Stimulated activated CD8-positive, alpha-beta memory T cell treated with anti-CD3 and anti-CD28 coated beads, Interleukin-7, amount 100 ng/mL, for 48 hours (primary cell): ENCODE results near the gene FRAS1.
"Not testable (repeated sequence)": the region's sequence is repeated elsewhere in the genome, so short reads cannot be mapped to it uniquely, and the experiment has no call there.

Experiments used
- DNase-seq, 2 donors: peaks; one replicate each; pipeline ENCODE4 v3.0.0-alpha.2; 2020; ENCODE audit warnings: low read depth in 1 of 2; ENCODE audit errors: extremely low read depth in 1 of 2

FRAS1 gene

DNA sequence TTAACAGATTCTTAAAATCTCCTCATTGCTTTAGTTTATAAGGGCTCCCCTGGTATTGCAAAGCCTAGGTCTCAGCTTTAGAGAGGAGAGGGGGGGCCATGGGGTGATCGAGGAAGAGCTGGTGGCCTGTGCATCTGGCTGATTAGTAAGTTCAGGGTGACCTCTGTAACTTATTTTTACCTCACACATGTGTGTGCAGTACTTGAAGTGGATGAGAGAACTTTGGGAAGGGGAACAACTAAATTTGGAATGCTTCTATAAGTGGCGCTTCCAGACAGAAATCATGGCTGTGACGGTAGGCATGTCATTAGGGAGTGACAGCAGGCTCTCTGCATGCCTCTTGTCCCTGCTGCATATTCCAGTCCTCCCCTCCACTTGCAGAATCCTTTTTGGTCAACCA, 41.9 kb downstream of the FRAS1 start:
- DNase-seq = no peak

DNA sequence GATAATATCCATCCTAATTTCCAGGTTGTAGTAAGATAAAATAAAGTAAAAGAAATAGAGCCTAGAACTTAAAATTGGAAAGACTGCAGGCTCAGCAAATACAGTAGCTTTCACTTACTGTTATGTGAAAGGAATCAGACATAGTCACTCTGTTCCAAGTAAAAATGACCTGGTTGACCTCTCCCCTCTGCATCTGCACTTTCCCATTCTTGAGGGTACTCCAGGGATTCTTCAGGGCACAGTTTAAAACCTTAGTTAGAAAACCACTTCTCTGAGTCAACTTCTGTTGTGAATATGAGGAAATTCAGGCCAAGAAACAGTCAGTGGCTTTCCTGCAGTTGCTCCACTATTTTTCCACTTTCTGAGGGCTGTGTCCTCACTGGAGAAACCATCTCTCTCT, 42.9 kb downstream of the FRAS1 start:
- DNase-seq = no peak

- no peak for DNase-seq
Measured at GRCh38 chr4:78119698-78120097, 62.6 kb downstream of the FRAS1 start.

DNA sequence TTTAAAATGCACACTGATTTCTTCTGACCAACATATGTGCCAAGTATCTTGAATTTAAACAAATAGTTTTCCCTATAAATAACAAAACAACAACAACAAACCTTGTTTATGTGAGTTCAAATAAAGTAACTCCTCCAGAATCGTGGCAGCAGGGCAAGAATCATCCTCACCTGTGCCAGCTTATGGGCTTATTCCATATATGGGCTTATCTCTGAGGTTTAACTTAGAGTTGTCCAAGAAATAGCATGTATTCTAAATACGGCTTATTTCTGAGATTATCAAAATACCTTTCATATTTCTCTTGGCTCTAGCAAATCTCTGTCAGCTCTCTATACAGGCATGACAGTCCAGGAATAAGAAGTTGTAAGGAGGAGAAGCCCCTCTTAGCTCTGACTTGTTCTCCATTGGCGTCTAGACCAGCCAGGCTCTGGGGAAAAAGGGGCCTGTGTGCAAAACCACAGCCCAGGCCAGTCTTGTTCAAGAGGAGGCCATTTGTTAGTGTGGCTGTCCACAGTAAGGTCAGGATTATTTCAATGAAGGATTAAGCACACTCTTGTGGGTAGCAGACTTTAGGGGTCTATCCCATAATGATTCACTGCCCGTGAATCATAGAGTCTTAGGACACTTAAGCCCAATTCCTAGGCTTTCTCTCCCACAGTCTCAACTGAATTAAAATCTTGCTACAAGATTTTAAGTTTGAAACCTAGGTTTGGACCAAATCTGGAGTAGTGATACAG, 63.2 kb downstream of the FRAS1 start:
- no peak for DNase-seq

GRCh38 chr4:78121338-78121904, 64.3 kb downstream of the FRAS1 start:
- no peak for DNase-seq

- DNase-seq = not testable (repeated sequence)
Measured at GRCh38 chr4:78125834-78126331, 68.8 kb downstream of the FRAS1 start.

DNA sequence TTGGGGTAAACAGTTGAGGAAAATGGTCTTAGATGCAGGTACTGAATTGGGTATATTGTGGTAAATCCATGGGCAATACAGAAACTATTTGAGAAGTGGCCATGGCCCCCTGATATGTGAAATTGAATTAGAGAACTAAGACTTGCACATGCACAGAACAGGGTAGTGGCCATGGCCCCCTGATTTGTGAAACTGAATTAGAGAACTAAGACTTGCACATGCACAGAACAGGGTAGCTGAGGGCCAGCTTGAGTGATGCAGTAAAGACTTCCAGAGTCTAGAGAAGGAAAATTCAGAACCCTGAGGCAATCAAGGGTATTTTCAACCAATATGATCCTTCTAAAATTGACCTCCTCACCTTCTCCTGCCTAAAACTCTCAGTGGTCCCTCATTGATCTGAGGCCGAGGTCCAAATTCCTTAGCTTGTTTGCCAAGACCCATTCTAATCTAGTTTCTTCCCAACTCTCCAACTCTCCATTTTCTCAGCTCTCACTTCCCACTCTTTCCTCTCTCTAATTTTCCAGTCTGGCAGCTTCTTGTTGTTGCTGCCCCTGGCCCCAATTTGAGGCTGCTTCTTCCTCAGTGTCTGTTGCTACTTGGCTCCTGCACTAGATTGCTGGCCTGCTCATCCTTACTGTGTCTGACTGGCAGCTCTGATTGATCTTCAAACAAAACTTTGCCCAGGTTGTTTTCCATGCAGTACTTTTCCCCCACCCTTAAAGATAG, 72.4 kb downstream of the FRAS1 start:
- no peak for DNase-seq

- no peak for DNase-seq
Measured at GRCh38 chr4:78131403-78131802, 74.3 kb downstream of the FRAS1 start.

- no peak for DNase-seq
Measured at GRCh38 chr4:78136109-78137081, 79.3 kb downstream of the FRAS1 start.

DNA sequence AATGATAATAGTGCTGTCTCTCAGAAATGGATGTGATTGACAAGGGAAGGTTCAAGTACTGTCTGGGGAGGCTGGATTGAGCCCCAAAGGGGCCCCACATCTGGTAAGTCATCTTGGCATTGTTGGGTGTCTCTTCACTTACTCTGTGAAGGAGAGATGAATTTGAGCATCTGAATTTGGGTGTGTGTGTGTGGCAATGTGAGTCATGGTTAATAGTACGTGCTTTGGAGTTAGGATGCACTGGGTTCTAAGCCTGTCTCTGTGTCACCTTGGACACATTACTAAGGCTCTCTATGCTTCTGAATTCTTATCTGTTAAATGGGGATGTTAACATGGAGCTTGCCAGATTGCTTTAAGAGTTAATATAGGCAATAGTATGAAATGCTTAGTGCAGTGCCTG, 80.4 kb downstream of the FRAS1 start:
- DNase-seq = no peak

DNA sequence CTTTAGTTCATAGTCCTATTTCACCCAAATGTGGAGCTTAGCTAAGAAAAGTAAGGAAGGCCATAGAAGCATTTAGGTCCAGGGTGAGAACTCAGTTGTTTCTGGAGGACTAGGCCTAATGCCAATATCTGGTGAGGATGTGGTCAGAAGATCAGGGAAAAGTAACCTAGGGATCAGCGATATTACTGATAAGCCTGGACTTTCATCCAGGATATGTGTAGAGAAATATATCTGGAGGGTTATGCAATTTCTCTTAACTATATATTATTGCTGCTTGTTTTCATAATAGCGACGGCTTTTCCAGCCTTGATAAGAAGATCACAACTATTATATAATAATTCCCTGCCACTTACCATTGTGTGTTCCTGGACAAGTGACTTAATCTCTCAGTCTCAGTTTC, 81.1 kb downstream of the FRAS1 start:
- DNase-seq = no peak

DNA sequence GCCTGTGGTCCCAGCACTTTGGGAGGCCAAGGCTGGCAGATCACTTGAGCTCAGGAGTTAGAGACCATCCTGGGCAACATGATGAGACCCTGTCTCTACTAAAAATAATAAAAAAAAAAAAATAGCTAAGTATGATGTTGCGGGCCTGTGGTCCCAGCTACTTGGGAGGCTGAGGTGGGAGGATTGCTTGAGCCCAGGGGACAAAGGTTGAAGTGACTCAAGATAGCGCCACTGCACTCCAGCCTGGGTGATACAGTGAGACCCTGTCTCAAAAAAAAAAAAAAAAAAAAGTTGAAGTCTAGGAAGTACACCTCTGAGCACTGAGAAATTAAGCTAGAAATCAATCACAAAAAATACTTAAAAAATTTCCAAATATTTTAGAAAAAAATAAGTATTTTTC, 86.5 kb downstream of the FRAS1 start:
- DNase-seq = no peak

DNA sequence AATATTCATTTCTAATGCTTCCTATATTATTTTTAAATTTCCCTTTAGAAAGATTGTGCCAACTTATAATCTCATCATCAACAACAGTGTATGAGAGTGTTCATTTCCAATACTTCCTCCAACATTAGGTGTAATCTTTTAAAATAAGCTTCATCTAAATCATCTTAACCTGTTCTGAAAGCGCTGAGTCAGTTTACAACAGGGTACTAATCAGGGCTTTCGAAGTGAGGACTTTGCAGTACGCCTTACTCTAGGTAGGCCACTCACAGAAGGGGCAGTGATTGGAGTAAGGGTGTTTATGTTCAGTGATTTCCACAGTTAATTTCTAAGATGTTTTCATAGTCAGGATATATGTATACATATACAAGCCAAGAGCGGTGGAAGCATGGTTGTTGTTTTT, 87.9 kb downstream of the FRAS1 start:
- DNase-seq = no peak

DNA sequence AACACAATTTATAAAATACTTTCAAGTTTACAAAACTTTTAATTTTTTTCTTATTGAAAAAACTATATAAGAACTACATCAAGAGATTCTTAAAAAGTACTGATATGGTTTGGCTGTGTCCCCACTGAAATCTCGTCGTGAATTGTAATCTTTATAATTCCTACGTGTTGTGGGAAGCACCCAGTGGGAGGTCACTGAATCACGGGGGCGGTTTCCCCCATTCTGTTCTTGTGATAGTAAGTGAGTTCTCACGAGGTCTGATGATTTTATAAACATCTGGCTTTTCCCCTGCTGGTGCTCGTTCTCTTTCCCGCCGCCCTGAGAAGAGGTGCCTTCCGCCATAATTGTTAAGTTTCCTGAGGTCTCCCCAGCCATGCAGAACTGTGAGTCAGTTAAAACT, 88.5 kb downstream of the FRAS1 start:
- no peak for DNase-seq

- DNase-seq = no peak
Measured at GRCh38 chr4:78149751-78150542, 92.8 kb downstream of the FRAS1 start.

- DNase-seq = no peak
Measured at GRCh38 chr4:78150543-78150864, 93.4 kb downstream of the FRAS1 start.

DNA sequence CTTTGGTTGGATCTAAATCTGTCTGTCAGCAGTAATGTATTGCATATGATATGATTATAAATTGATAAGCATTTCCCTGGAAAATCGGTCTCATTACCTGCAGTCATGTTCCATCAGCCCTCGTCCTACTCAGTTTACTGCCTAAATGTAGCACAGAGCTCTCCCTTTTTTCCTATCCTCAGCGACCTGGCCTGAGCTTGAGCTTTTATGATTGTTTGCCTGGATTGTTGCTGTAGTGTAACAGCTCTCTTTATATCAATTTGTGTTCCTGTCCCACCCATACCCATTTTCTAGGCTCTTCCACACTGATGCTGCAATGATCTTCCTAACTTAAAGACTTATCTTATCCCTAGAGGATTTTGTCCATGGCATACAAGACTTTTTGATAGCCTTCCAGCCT, 95.7 kb downstream of the FRAS1 start:
- no peak for DNase-seq

DNA sequence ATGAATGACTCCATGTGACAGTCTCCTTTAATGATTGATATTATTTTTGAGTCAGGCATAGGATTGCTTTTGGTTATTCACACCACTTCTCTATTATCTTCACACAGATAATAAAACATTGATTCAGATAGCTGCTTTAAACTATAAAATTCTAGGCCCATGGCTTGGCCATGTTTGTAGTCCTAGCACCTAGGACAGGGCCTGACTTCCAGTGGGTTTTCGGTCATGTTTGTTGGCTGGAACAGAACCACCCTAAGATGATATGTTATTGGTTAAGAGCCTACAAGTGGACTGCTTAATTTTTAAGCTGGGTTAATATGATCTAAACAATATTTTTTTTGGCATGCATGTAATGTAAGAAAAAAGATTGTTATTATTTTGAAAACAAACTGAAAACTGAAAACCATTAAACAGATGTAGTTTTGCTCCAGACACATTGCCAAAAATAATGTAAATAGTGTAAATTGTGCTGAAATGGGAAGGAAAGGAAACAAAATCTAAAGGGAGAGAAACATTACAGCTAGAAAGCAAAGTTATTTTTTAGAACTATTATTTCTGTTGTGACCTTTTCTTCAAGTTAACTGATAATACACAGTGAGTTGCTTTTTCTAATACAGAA, 98.0 kb downstream of the FRAS1 start:
- no peak for DNase-seq

DNA sequence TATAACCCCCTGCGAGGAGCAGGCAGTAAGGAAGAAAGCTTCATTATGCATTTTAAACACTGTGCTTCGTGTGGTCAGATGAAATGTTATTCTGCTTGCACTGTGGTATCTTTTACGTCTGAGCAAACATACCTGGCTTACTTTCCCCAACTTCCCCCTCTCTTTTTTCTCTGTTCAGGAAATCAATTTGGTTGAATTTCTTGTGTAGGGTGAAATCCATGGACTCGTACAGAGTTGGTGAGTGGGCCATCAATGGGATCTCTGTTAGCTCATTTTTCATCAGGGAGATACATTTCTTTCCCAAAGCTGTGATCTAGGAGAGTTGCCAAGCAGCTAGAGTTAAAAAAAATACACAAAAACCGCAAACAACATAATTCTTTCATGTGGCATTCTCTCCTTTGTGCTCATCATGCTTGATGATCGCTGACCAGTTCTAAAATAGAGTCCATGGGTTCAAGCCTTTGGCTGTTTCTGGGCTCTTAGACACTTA, 98.5 kb downstream of the FRAS1 start:
- DNase-seq = no peak

DNA sequence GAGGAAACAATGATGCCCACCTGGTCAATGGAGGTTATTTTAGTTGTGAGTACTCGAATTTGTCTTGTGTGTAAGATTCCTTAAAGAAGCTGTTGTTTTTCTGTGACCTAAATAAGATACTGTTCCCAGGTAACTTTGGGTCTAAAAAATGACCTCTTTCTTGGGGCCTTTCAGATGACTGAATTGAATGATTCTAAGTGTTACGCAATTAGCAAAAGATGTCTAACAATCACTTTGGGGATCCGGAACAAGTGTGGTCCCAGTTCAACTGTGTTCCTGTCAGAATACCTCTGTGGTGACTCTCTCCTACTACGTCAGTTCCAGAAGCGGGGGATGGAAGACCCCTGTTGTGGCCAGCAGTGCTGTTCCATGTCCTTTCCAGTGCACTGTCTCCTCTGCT, 99.4 kb downstream of the FRAS1 start:
- no peak for DNase-seq
